Natural killer cell (primary cell): ENCODE measurements around the gene NABP2. TPM values are rescaled to one million over a fixed set of nuclear protein-coding genes. Genes with fewer than 3 reads are reported as not detected.

ENCODE experiments used
- ATAC-seq, 3 donors: fragments of 150-1000 bp in 2 of 3; fragments of 200-7000 bp in 1 of 3; cut with Tn5 transposase; 1 replicate in 1 of 3; 2 replicates in 2 of 3; pipeline ENCODE4 v1.10.0; 2021; ENCODE audit warnings: mild to moderate bottlenecking in 2 of 3, moderate library complexity in 2 of 3
- DNase-seq, 2 donors: peaks; one replicate each; pipeline versions ENCODE4 v3.0.0 to v3.0.0-alpha.2; 2013 to 2021; ENCODE audit warnings: mixed read lengths in 1 of 2
- H3K27ac ChIP-seq: one replicate; pipeline ENCODE4 v1.5.1; 2013; ENCODE audit warnings: mild to moderate bottlenecking, low read length
- H3K27me3 ChIP-seq: one replicate; pipeline ENCODE4 v1.6.1; 2013; ENCODE audit warnings: low read length; ENCODE audit not compliant: control insufficient read depth, insufficient read depth
- H3K36me3 ChIP-seq: one replicate; pipeline ENCODE4 v1.6.1; 2013; ENCODE audit warnings: low read length; ENCODE audit not compliant: control insufficient read depth, insufficient read depth
- H3K4me1 ChIP-seq: one replicate; pipeline ENCODE4 v1.6.1; 2013; ENCODE audit warnings: low read length; ENCODE audit not compliant: control insufficient read depth, insufficient read depth
- H3K4me3 ChIP-seq: one replicate; pipeline ENCODE4 v1.5.1; 2013; ENCODE audit warnings: low read length
- H3K9me3 ChIP-seq: one replicate; pipeline ENCODE4 v1.6.1; 2013; ENCODE audit warnings: low read length; ENCODE audit not compliant: control insufficient read depth, insufficient read depth
- H3K27ac Mint-ChIP-seq, 2 donors: one replicate each; pipeline ENCODE4 v1.8.0; 2022; ENCODE audit warnings: mild to moderate bottlenecking in 2 of 2, mixed read lengths in 2 of 2, moderate library complexity in 1 of 2
- H3K27me3 Mint-ChIP-seq, 2 donors: one replicate each; pipeline ENCODE4 v1.8.0; 2022; ENCODE audit warnings: low read depth in 2 of 2, mixed read lengths in 2 of 2
- H3K36me3 Mint-ChIP-seq: one replicate; pipeline ENCODE4 v1.8.0; 2022; ENCODE audit warnings: mixed read lengths
- H3K4me1 Mint-ChIP-seq, 2 donors: one replicate each; pipeline ENCODE4 v1.8.0; 2022; ENCODE audit warnings: mixed read lengths in 2 of 2
- H3K4me3 Mint-ChIP-seq: one replicate; pipeline ENCODE4 v1.8.0; 2022; ENCODE audit warnings: mild to moderate bottlenecking, moderate library complexity, mixed read lengths
- H3K9me3 Mint-ChIP-seq, 2 donors: one replicate each; pipeline ENCODE4 v1.8.0; 2022; ENCODE audit warnings: mixed read lengths in 2 of 2
- CTCF ChIP-seq: fragments of 200-600 bp; IDR thresholded peaks from one replicate; pipeline ENCODE4 v1.8.0; 2022; ENCODE audit warnings: antibody characterized with exemption
- WGBS: methylation state at CpG from one replicate; pipeline ENCODE4 v1.1.7; 2013; ENCODE audit warnings: missing lambda C conversion rate; ENCODE audit not compliant: insufficient coverage; 5-methylcytosine and 5-hydroxymethylcytosine counted together
- intact Hi-C: fragments of 100-400 bp; cut with micrococcal nuclease; formaldehyde crosslinking; loops from one replicate; pipeline ENCODE4 v1.14.2; 2022
- total RNA-seq, 4 donors: library from RNA; stranded (reverse); fragments of 120-200 nt in 1 of 4; gene quantifications; one replicate each; pipeline versions ENCODE4 v1.2.3 to v1.2.4, GENCODE V29; 2013 to 2022

The NABP2 gene
- total RNA-seq, 3 donors from 2014 or later (not counting 1 experiment from before 2014, with no cell fraction given): 21.6 to 23.4 (median 22.6) TPM

- intact Hi-C loops: no loop called here
- H3K27me3 Mint-ChIP-seq: no peaks in the 10 kb centered on the region
- Histone ChIP-seq H3K9me3 (no peaks in the 10 kb centered on the region), H3K4me3 (no peak overlapping the region), H3K4me1 (no peaks in the 10 kb centered on the region), H3K27me3 (no peaks in the 10 kb centered on the region), H3K36me3 (peaks cover 73% of the 10 kb centered on the region), H3K27ac (no peak overlapping the region)
- H3K27ac Mint-ChIP-seq: no peak overlapping the region
- H3K4me3 Mint-ChIP-seq: no peak overlapping the region
- H3K36me3 Mint-ChIP-seq: peaks cover 16% of the 10 kb centered on the region
- DNase-seq (no peak), ATAC-seq (no peak)
- H3K4me1 Mint-ChIP-seq: no peaks in the 10 kb centered on the region
- 97% methylated on average over 3 of the region's 3 CpGs for WGBS
- no peak for TF ChIP-seq CTCF
- H3K9me3 Mint-ChIP-seq: no peaks in the 10 kb centered on the region
Measured at GRCh38 chr12:56278905-56279304, 54.8 kb downstream of the NABP2 start.

Other genes with a start within 250 kb of the NABP2 start
- gene SUOX, start 227.1 kb upstream of the NABP2 start, total RNA-seq: 10 to 100 TPM; 11.0 to 15.9 (median 14.6) TPM
- gene IKZF4, start 203.3 kb upstream of the NABP2 start, total RNA-seq: 1 to 10 TPM; 4.4 to 5.5 (median 5.5) TPM
- 10 to 100 TPM; 29.5 to 50.3 (median 35.5) TPM for gene RPS26, start 182.4 kb upstream of the NABP2 start, total RNA-seq
- gene ERBB3, start 144.2 kb upstream of the NABP2 start, total RNA-seq: under 1 TPM in 2 of 3 donors, not detected in 1; 0.26 to 0.66 TPM
- 10 to 100 TPM; 78.5 to 86.4 (median 79.7) TPM for gene PA2G4, start 119.8 kb upstream of the NABP2 start, total RNA-seq
- gene RPL41, start 107.7 kb upstream of the NABP2 start, total RNA-seq: 1,000 to 10,000 TPM; 2,342 to 3,083 (median 3,009) TPM
- 10 to 100 TPM; 12.0 to 24.3 (median 16.2) TPM for gene ZC3H10, start 106.1 kb upstream of the NABP2 start, total RNA-seq
- 100 to 1,000 TPM; 198 to 215 (median 199) TPM for gene ESYT1, start 96.1 kb upstream of the NABP2 start, total RNA-seq
- 1 to 10 TPM; 6.7 to 8.9 (median 7.4) TPM for gene MYL6B, start 71.8 kb upstream of the NABP2 start, total RNA-seq
- 1,000 to 10,000 TPM in 2 of 3 donors, 100 to 1,000 TPM in 1; 881 to 1,204 (median 1,015) TPM for gene MYL6, start 66.0 kb upstream of the NABP2 start, total RNA-seq
- gene SMARCC2, start 34.9 kb upstream of the NABP2 start, total RNA-seq: 100 to 1,000 TPM; 205 to 232 (median 210) TPM
- gene RNF41, start 2.4 kb upstream of the NABP2 start, total RNA-seq: 10 to 100 TPM; 32.3 to 44.5 (median 38.6) TPM
- 1 to 10 TPM in 1 of 3 donors, under 1 TPM in 2; 0.70 to 1.4 (median 0.71) TPM for gene SLC39A5, start 5.7 kb downstream of the NABP2 start, total RNA-seq
- 10 to 100 TPM; 34.1 to 52.2 (median 51.4) TPM for gene ANKRD52, start 34.0 kb downstream of the NABP2 start, total RNA-seq
- 10 to 100 TPM; 27.2 to 37.9 (median 30.2) TPM for gene COQ10A, start 42.6 kb downstream of the NABP2 start, total RNA-seq
- gene CS, start 76.0 kb downstream of the NABP2 start, total RNA-seq: 100 to 1,000 TPM; 185 to 190 (median 188) TPM
- gene CNPY2, start 91.6 kb downstream of the NABP2 start, total RNA-seq: 10 to 100 TPM; 50.4 to 64.3 (median 60.8) TPM
- gene PAN2, start 109.7 kb downstream of the NABP2 start, total RNA-seq: 100 to 1,000 TPM in 1 of 3 donors, 10 to 100 TPM in 2; 86.2 to 117 (median 95.7) TPM
- 1 to 10 TPM; 1.8 to 2.7 (median 2.2) TPM for gene IL23A, start 114.5 kb downstream of the NABP2 start, total RNA-seq
- 100 to 1,000 TPM; 140 to 157 (median 143) TPM for gene STAT2, start 135.8 kb downstream of the NABP2 start, total RNA-seq
- gene APOF, start 138.5 kb downstream of the NABP2 start, total RNA-seq: not detected
- 10 to 100 TPM; 11.1 to 12.3 (median 11.7) TPM for gene TIMELESS, start 225.1 kb downstream of the NABP2 start, total RNA-seq
- gene MIP, start 230.3 kb downstream of the NABP2 start, total RNA-seq: not detected
- gene SPRYD4, start 244.2 kb downstream of the NABP2 start, total RNA-seq: 1 to 10 TPM; 5.6 to 6.2 (median 5.6) TPM